Stimulated activated CD8-positive, alpha-beta memory T cell treated with anti-CD3 and anti-CD28 coated beads, Interleukin-7, amount 100 ng/mL, for 48 hours (primary cell): ENCODE data around the gene DEFB113.

Experiments
- DNase-seq, 2 donors: peaks; one replicate each; pipeline ENCODE4 v3.0.0-alpha.2; 2020; ENCODE audit warnings: low read depth in 1 of 2; ENCODE audit errors: extremely low read depth in 1 of 2

The DEFB113 gene

DNA sequence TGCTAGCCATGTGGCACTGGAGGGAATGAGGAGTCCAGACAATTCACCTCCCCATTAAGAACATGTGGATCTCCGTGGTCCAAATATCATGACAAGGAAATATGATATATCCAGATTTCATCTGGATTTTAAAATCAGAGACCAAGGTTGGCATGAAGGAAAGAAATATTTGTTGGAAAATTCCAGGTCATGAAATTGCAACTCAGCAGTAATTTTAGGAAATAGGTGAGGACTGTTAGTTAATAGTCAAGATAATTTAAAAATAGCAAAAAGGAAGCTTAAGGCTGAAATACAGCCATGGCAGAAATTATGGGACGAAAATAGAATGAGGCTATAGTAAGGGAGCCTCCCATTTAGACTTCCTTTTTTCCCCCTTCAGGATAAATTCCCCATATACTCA, 32.4 kb downstream of the DEFB113 start:
- DNase-seq = no peak

DNA sequence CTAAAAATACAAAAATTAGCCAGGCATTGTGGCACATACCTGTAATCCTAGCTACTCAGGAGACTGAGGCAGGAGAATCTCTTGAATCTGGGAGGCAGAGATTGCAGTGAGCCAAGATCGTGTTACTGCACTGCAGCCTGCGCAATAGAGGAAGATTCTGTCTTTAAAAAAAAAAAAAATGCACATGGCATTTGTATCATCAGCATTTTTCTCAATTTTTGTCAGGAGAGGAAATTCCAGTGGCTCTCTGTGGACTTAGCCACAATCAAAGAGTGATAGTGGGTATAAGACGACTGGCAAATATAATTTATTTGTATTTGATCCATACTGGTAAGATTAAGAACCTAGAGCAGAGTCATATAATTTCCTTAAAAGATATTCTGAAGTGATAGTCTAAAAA, 34.0 kb downstream of the DEFB113 start:
- DNase-seq = no peak

DNA sequence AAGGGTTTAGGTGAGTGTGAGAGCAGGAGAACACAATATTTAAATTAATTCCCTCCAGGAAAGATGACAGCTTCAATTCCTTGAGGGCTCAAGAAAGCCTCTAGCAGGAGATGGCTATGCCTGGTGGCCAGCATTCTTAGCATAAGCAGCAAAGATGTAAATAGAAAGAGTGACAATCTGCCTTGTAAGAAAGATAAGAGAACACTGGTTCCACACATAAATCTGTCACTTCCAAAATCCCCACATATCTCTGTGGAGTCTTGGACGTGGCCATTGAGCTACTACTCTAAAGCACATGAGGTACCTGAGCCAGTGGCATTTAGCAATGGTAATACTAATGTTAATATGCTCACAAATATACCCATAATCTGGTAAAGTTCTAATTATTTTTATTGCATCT, 34.7 kb downstream of the DEFB113 start:
- no peak for DNase-seq

DNA sequence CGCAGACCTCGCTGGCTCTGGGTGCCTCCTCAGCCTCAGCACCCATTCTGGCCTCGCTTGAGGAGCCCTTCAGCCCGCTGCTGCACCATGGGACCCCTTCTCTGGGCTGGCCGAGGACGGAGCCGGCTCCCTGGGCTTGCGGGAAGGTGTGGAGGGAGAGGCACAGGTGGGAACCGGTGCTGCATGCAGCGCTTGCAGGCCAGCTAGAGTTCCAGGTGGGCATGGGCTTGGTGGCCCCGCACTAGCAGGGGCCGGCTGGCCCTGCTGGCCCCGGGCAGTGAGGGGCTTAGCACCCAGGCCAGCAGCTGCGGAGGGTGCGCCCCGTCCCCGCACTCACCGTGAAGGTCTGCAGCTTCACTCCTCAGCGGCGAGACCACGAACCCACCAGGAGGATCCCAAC, 35.9 kb downstream of the DEFB113 start:
- no peak for DNase-seq

DNA sequence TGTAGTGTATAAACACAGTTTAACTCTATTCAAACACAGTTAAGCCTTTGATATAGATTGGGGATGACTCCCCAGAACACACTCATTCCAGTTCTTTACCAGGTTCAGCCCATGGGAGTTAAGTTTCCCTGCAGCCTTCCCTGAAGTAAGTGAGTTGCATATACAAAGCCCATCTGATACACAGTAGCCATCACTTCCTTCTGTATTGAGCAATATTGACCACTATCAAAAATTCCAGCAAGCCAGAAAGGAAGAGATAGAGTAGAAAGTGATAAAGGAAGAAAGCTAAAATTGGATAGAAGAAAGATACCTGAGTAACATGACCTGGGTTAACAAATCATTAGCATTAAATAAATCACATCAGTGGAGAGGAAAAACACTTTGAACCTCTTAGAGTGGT, 40.1 kb downstream of the DEFB113 start:
- no peak for DNase-seq

DNA sequence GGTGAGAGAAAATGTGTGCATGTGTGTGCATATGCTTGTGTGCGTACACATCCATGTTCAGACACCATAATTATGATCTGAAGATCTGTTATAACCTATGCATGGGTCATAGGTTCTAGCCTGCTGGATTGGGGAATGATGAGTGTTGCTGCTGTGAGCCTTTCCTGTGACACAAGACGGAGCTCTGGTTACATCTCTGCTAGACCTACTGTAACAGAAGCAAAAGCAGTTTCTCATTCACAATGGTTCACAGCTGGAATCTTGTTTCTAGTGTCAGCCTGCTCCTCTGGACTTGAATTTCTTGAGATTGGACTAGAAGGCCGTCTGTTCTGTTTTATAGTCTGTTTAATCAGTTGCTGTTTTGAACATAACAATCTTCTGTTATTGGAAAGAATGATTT, 45.6 kb downstream of the DEFB113 start:
- DNase-seq = no peak

DNA sequence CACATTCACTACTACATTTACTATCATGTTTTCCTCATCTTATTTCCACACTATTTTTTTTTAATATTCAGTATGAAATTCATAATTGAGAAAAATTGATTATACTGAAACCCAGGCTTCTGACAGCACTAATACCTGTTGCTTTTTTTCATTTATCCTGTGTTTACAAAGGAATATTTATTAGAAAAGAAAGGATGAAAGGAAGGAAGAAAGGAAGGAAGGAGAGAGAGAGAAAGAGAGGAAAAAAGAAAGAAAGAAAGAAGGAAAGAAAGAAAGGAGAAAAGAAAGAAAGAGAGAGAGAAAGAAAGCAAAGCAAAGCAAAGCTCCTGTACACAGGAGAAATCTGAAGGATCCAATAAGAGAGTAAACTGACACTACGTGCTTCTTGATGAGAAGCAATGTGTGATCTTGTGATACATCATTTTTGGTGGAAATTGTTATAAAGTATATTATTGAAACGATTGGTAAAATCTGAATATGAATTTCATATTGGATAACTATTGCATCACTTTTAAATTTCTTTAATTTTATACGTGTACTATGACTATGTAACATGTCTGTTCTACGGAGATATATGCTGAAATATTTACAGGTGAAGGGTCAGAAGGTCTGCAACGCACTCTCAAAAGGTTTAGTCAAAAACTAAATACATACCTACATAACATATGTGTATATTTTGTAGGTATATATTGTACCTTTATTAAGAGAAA, 49.3 kb downstream of the DEFB113 start:
- no peak for DNase-seq

DNA sequence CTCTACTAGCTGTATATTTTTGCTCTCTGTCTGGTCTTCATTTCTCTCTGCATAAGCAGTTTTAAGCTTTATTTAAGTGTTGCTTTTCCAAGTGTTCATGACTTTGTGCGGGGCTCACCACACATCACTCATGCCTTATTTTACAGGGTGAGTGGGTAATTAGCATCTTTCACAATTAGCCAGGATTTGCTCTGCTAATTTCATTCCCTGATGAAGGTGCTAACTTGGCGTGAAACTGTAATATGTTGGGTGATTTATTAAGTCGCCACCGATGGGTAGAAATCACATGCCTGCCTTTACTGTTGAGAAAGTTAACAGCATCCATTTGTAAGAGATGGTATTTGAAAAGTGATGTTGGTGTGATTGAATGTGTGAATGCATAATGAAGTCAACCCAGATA, 50.2 kb downstream of the DEFB113 start:
- DNase-seq = no peak

DNA sequence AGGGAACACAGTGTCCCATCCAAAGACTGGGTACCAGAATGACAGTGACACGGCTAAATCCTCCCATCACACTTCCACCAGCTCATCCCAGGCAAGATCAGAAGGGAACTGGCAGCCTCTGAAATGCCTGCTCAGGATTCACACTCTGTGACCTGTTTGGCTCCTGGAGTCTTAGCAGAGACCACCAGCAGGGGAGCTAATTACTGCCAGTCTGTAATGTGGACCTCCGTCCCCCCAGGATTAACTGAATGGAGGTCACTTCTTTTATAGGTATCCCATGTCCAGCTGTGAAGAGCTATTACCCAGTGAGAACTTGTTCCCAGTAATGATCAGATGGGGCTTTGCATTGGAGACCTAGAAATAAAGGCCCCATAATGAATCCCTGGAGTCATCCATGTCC, 50.6 kb downstream of the DEFB113 start:
- no peak for DNase-seq
